ENCODE measurements around the gene PGAP1.

PGAP1 gene, protein sequence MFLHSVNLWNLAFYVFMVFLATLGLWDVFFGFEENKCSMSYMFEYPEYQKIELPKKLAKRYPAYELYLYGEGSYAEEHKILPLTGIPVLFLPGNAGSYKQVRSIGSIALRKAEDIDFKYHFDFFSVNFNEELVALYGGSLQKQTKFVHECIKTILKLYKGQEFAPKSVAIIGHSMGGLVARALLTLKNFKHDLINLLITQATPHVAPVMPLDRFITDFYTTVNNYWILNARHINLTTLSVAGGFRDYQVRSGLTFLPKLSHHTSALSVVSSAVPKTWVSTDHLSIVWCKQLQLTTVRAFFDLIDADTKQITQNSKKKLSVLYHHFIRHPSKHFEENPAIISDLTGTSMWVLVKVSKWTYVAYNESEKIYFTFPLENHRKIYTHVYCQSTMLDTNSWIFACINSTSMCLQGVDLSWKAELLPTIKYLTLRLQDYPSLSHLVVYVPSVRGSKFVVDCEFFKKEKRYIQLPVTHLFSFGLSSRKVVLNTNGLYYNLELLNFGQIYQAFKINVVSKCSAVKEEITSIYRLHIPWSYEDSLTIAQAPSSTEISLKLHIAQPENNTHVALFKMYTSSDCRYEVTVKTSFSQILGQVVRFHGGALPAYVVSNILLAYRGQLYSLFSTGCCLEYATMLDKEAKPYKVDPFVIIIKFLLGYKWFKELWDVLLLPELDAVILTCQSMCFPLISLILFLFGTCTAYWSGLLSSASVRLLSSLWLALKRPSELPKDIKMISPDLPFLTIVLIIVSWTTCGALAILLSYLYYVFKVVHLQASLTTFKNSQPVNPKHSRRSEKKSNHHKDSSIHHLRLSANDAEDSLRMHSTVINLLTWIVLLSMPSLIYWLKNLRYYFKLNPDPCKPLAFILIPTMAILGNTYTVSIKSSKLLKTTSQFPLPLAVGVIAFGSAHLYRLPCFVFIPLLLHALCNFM

DNA sequence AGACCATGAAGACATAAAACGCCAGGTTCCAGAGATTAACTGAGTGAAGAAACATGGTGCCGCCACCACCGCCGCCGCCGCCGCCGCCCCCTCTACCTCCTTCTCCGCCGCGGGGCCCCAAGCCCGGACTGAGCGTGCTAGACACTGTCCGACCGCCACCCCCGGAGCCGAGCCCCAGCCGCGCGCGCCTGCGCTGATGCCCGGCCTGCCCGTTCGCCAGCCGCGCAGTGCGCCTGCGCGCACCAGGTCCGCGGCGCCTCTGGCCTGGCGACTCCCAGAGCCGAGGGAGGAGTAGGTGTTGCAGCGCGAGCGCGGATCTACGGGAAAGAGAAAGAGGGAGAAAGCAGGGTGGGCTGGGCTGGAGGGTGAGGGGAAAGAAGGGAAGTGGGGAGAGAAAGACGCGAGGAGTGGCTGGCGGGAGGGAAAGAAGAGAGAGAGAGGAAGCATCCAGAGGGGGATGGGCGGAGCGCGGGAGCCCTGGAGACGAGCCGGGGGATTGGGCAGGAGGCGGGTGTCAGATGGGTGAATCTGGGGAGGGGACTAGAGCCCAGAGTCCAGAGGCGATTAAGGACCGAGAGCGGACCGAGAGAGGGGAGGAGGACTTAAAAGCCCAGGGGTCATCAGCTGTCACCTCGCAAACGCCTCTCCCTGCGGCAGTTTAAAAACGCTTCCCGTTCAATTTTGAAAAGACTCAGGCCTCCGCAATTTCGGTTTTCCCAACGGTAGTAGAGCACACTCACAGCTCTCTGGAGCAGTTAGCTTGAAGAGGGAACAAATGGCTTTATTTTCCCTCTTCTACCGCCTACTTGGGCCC is at the start of gene PGAP1:
PGAP1 (minus strand) TSS at position 146 of the 814 bp plus-strand sequence; CDS start at position 55, 91 bp downstream.
- peak; percentile 23 for DNase-seq (ENCODE audit: low spot score)

DNA sequence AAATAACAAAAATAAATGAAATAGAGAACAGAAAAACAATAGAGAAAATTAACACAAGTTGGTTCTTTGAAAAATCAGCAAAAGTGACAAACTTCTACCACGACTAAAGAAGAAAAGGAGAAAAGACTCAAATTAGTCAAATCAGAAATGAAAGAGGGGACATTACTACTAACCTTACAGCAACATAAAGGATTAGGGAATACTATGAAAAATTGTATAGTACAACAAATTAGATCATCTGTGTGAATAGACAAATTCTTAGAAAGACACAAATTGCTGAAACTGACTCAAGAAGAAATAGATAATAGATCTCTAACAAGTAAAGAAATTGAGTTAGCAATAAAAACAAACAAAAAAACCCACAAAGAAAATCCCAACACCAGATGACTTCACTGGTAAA is 48.5 kb upstream of the PGAP1 start:
- no peak for DNase-seq (ENCODE audit: low spot score)

DNA sequence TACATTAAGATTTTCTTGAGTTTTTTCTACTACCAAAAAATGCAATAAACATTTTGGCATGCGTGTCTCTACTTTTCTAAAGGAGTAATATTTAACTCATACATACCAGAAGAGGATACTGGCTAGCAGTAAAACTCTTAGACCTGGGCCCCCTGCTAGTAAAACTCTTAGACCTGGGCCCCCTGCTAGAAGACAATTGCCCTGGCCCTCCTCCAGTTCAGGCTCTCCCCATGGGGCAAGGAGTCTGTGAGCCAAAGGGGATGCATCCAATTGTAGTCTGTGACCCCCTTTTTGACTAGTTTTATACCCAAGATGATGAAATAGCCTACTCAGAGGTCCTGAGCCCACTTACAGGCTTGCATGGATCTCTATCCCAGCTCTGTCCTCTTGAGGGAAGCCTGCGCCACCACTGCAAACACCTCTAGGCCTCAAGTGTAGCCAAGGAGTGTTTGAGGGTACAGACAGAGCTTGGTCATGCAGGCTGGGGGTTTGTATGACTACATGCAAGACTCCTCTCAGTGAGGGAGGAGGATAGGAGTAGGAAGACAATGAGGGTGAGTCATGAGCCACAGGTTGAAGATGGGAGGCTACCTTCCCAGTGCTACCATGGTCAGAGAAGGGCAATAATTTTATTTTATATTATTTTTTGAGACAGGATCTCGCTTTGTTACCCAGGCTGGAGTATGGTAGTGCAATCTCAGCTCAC is 45.2 kb upstream of the PGAP1 start:
- DNase-seq (ENCODE audit: low spot score) = no peak

DNA sequence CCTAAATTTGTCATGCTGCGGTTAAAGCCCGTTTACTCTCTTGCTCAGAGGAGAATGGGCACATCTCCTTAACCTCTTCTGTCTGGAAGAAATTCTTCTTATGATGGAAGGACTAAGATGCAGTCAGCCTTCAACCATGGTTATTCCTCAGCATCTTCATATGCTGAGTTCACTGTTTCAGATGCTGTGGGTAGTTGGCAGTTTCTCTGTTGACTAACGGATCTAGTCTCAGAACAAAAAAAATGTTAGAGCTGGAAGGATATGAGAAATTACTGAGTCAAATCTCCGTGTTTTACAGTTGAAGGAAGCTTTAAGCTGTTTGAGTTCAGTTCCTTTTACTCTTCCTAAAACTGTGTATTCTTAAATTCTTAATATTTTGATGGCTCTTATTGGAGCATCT is 43.6 kb upstream of the PGAP1 start:
- no peak for DNase-seq (ENCODE audit: low spot score)

DNA sequence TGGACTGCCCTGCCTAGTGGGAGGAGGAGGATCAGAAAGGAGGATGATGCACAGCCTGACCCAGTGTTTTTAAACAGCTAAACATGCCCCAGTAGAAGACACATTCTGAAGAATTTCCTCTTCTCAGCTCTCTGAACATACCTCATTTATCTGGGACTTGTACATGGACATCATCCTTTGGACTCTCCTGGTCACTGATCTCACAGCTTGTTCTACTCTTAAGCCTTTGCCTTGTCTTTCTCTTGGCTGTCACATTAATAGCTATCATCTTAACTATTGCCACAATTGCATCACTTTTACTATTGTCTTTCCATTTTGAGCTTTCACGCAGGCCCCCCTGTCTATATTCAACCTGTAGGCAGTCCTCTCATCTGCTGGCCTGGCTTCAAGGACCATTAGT is 42.0 kb upstream of the PGAP1 start:
- DNase-seq (ENCODE audit: low spot score) = no peak

DNA sequence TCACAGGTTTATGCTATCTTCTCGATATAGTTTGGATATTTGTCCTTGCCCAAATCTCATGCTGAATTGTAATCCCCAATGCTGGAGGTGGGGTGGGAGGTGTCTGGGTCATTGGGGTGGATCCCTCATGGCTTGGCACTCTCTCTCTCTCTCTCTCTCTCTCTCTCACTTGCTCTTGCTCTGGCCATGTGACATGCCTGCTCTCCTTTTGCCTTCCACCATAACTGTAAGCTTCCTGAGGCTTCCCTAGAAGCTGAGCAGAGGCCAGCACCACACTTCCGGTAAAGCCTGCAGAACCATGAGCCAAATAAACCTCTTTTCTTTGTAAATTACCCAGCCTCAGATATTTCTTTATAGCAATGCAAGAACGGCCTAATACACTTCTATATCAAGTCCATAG is 41.3 kb upstream of the PGAP1 start:
- no peak for DNase-seq (ENCODE audit: low spot score)

DNA sequence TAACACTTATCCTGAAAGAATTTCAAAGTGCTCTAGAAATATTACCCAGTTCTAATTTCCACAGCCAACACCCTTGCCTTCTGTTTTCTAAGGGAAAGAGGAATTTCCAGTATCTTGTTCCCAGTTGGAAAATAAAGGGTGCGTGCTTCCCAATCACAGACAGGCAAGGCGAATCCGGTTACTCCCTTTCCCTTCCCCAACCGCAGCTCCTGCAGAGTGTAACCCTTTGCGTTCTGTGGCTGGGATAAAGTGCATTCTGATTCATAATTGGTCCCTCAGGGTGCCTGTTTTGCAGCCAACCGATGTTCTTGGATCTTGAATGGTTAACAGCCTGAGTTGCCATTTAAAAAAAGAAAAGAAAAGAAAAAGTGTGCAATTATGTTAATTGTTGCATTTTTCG is 40.6 kb upstream of the PGAP1 start:
- DNase-seq (ENCODE audit: low spot score) = no peak

DNA sequence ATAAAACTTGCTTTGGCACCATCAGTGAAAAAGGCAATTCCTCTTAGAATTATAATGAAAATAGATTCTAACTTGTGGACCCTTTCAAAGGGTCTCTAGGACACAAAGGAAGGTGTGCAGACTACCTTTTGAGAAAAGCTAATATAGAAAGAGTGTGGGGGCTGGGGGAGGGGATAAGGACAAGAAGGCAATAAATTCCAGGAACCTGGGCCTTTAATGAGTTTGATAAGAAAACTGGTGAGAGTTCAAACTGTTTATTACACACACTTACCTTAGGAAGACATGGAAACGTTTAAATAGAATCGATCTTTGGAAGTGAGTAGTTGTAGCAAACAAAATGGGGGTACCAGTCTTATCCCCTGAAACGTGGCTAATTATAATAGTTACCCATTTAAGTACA is 39.6 kb upstream of the PGAP1 start:
- no peak for DNase-seq (ENCODE audit: low spot score)

DNA sequence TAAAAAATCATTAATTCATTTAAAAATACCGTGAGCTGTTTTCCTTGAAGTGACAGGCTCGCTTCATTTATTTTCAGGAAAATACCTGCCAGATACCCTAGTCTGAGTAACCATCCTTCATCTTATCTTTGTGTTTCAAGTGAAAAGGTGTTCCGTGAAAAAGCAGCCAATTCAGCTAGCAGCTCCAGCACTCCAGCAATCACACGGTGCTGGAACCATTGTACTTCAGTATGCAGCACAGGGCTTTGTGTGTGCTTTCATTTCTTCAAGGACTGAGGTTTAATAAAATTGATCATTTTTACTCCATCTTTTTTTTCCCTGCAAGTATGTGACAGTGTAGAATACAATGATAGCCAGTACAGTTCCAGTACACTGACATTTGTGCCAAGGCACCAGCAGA is 39.1 kb upstream of the PGAP1 start:
- DNase-seq (ENCODE audit: low spot score) = no peak

DNA sequence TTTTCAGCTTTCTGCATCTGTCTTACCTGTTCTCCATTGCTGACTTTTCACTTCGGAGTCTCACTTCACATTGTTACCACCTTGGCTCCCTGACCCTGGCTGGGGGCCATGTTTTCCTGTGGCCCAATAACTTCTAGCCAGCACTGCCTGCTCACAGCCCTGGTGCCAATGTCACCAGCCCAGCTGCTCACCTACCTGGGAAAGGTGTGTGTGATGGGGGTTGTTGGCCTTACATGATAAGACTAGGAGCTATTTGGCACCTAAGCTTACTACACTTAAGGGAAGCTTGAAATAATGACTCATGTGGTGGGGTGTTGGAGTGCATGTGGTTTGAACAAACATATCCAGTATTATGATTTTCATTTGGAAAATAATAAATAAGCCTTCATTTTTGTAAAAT is 37.5 kb upstream of the PGAP1 start:
- no peak for DNase-seq (ENCODE audit: low spot score)

DNA sequence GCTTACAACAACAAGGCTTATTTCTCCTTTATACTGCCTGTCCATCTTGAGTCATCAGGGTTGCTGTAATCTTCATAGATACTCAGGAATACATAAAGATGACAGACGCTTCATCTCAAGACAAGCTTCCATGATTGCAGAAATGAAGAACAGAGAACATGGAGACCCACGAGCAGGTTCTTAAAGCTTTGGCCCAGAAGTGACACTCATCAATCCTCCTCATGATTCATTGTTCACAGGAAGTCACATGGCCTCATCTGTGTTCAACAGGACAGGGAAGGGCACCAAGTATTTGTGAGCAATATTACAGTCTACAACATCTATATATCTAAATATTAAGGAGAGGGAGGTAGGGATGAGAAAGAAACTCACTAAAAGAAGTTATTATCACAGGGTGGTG is 36.5 kb upstream of the PGAP1 start:
- DNase-seq (ENCODE audit: low spot score) = no peak

DNA sequence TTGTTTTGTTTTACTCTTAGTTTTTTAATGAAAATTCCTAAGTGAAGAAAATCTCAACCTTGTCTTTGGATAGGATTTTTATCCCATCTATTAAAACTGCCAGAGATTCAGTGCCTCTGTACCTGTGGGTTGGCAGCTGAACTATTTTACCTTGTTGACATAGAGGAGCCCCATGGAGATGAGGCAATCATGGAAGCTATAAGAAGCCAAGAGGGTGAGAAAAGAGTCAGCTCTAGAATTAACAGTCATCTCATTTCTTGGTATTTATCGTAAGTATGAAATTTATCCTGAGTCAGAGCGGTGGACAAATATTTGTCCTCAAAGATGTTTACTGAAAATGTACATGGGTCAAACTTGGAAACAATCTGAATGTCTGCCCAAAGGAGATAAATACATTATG is 35.8 kb upstream of the PGAP1 start:
- DNase-seq (ENCODE audit: low spot score) = no peak

DNA sequence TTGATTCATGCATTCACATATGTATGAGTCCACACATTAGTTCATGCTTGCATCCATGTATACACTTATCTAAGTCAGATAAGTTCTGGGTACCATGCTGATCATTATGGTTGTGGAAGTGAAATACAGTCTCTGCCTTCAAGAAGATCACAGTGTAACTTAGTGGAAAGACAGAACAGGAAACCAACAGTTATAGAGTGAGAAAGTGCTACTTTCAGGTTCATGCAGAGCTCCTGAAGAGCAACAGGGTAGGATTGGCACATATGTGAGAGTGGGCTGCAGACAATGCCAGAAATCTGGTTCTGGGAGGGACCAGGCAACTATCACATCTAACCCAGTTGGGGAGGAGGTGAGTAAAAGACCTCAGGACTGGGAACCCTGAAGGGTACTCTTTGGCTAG is 35.4 kb upstream of the PGAP1 start:
- no peak for DNase-seq (ENCODE audit: low spot score)

DNA sequence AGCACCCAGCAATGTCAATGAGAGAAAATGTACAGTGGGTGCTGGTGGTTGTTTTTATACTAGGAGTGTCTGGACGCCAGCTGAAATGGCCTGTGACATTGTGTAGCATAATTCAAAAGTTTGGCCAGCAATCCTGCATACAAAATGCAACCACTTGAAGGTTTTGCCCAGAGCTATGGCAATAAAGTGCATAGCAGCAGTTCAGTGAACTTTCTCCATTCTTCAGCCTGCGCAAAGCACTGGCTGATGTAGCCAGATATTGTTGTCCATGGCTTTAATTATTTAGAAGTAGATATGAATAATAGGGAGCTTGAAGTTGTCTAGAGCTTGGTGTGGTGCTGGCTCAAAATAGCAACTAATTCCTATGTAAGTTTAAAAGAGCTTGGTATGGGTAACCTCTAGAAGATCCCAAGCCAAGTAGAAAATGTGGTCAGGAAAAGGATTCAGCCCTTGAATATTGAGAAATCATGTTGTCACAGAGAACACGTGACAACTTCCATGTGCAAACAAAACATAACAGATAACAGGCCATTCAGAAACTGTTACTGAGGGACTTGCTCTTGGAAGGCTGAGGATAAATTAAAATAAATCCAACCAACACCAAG is 33.3 kb upstream of the PGAP1 start:
- no peak for DNase-seq (ENCODE audit: low spot score)

DNA sequence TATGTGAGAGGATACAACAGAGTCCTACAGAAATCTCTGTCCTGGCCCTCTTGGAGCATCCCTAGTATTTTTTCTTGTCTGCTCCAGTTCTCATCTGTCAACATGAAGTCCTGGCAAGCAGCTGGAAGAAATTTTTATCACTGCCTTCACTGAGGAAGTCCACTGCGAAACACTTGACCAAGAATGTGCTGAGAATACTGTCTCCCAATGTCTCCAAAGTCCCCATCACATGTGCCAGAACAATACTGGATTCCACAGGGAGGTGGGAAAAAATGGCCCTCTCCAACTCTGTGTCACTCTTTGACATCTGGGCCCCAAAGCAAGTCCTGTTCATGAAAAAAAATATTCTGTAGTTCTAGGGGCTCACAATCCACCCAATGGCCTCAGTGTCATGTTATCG is 32.8 kb upstream of the PGAP1 start:
- DNase-seq (ENCODE audit: low spot score) = no peak

DNA sequence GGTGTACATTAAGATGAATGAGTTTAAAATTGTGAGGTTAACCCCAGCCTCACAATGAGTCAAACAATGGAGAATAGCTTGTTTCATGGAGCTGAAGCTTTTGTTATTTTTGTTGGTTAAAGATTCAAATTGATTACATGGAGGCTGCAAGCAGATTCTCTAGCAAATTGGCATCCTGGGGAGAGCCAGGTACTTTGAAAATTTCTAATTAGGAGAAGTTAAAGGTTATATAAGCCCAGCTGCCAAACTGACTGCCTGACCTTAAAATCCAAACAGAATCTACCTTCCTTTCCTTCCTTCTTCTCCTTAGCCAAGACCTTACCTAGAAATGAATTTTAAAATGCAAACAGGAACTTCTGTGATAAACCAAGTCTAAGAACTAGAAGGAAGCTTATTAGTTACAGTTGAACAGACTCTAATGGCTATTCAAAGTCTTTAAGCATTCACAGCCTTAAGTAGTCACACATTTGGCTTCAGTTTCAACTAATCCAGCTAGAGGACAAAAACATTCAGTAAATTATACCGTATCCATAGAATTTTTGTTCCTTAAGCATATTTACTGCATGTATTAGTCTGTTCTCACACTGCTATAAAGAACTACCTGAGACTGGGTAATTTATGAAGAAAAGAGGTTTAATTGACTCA is 31.5 kb upstream of the PGAP1 start:
- DNase-seq (ENCODE audit: low spot score) = no peak

DNA sequence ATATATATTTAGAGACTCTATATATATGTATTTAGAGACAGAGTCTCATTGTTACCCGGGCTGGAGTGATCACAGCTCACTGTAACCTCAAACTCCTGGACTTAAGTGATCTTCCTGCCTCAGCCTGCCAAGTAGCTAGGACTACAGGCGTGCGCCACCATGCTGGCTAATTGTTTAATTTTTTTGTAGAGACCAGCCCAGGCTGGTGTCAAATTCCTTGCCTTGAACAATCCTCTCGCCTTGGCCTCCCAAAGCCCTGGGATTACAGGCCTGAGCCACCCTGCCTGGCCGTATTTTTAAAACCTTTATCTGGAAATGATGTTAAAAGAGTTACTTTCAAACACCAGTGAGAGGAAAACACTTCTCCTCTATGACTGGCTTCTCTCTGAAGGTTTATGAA is 30.9 kb upstream of the PGAP1 start:
- DNase-seq (ENCODE audit: low spot score) = no peak

DNA sequence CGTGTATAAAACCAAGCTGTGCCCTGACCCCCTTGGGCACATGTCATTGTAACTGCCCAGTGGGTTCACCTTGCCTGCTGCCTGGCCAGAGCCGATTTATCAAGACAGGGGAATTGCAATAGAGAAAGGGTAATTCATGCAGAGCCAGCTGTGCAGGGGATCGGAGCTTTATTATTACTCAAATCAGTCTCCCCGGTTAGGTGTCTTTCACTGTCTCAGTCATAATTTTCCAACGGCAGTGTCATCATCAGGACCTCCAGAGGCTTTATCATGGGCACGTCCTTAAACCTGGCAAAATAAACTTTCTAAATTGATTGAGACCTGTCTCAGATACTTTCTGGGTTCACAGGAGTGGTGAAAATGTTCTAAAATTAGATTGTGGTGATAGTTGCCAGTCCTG is 29.6 kb upstream of the PGAP1 start:
- no peak for DNase-seq (ENCODE audit: low spot score)

DNA sequence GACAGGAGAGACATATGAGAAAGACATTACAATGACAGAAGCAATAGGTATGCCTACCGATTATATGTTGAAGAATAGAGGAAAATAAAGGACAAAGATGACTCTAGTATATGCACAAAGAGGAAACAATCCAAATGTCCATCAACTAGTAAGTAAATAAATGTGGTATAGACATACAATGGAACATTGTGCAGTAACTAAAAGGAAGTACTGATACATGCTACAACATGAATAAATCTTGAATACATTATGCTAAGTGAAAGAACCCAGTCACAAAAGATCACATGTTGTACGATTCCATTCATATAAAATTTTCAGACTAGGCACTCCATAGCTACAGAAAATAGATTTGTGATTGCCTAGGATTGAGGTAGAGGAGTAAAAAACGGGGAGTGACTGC is 28.5 kb upstream of the PGAP1 start:
- no peak for DNase-seq (ENCODE audit: low spot score)

DNA sequence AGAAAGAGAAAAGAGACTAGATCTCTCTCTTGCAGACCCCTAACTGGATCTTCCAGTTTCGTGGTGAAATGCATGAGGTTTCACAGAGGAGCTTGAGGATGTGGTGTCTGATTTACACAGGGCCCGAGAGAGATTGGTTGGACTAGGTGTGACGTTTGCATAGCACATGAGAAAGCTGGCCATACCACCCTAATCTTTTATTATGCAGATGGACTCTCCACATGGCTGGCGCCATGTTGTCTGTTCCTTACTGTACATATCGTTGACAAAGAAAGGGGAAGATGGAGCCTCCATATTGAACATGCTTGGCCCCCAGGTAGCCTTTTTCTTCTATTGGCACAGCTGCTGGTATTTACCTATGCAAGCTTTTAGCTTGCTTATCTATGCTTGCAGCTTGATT is 27.5 kb upstream of the PGAP1 start:
- DNase-seq (ENCODE audit: low spot score) = no peak

DNA sequence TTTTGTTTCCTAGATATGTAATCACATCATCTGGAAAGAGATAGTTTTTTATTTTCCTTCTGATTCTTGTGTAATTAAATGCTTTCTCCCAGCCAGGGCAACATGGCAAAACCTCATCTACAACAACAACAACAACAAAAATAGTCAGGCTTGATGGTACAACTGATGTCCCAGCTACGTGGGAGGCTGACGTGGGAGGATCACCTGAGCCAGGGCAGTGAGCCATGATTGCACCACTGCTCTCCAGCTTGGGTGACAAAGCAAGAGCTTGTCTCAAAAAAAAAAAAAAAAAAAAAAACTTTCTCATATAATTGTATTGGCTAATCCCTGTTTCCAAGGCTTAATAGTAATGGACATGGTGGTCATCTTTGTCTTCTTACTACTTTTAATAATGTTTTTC is 26.4 kb upstream of the PGAP1 start:
- DNase-seq (ENCODE audit: low spot score) = no peak
